ENCODE results near the gene DLST.

DNA sequence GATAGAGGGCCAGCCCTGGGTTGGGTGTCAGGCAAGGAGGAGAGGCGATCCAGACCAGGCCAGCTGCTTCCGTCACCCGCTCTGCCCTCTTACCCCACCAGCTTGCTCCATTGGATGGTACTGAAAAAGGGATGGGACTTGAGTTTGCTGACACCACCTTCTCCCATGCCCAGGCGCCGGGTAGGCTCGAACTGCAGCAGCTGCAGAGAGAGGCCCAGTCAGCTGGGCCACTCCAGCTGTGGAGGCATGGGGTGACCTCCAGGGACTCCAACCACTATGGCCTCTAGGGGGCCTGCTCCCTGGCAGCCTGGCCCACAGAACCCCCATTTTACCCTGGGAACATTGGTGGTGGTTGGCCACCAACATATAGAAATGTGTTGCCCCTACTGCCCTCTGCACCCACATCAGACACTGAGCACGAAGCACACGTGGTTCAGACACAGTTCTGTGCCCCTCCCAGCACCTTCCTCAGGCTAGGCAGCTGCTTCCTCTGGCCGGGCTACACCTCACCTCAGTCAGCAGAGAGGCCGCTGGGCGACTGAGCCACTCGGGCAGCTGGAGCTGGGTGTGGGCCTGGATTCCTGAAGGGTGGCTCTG, 25.3 kb downstream of the DLST start:
- TF ChIP-seq, protein P1, sequence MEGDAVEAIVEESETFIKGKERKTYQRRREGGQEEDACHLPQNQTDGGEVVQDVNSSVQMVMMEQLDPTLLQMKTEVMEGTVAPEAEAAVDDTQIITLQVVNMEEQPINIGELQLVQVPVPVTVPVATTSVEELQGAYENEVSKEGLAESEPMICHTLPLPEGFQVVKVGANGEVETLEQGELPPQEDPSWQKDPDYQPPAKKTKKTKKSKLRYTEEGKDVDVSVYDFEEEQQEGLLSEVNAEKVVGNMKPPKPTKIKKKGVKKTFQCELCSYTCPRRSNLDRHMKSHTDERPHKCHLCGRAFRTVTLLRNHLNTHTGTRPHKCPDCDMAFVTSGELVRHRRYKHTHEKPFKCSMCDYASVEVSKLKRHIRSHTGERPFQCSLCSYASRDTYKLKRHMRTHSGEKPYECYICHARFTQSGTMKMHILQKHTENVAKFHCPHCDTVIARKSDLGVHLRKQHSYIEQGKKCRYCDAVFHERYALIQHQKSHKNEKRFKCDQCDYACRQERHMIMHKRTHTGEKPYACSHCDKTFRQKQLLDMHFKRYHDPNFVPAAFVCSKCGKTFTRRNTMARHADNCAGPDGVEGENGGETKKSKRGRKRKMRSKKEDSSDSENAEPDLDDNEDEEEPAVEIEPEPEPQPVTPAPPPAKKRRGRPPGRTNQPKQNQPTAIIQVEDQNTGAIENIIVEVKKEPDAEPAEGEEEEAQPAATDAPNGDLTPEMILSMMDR (IDR thresholded peaks at IDR 0.05; ENCODE audit: low read length), result peak; percentile 36; the same call in 1 of the 2 replicates
- no peak for TF ChIP-seq EZH2 (IDR thresholded peaks at IDR 0.05; ENCODE audit: borderline replicate concordance, low read length)

Data from OCI-LY1 (cell line).